GM12801 (cell line): ENCODE results near the gene AHR.

Experiments used
- TF ChIP-seq, protein P1 (sequence below): IDR thresholded peaks from one replicate; pipeline ENCODE4 v1.5.1; 2011; ENCODE audit warnings: control low read depth; ENCODE audit not compliant: insufficient read length; ENCODE audit errors: extremely low read depth

AHR gene

GRCh38 chr7:17275749-17276671, 22.4 kb upstream of the AHR start:
- TF ChIP-seq, protein P1, sequence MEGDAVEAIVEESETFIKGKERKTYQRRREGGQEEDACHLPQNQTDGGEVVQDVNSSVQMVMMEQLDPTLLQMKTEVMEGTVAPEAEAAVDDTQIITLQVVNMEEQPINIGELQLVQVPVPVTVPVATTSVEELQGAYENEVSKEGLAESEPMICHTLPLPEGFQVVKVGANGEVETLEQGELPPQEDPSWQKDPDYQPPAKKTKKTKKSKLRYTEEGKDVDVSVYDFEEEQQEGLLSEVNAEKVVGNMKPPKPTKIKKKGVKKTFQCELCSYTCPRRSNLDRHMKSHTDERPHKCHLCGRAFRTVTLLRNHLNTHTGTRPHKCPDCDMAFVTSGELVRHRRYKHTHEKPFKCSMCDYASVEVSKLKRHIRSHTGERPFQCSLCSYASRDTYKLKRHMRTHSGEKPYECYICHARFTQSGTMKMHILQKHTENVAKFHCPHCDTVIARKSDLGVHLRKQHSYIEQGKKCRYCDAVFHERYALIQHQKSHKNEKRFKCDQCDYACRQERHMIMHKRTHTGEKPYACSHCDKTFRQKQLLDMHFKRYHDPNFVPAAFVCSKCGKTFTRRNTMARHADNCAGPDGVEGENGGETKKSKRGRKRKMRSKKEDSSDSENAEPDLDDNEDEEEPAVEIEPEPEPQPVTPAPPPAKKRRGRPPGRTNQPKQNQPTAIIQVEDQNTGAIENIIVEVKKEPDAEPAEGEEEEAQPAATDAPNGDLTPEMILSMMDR: no peak

- TF ChIP-seq, protein P1: no peak
These were observed 19.4 kb upstream of the AHR start for GRCh38 chr7:17279061-17279460.

DNA sequence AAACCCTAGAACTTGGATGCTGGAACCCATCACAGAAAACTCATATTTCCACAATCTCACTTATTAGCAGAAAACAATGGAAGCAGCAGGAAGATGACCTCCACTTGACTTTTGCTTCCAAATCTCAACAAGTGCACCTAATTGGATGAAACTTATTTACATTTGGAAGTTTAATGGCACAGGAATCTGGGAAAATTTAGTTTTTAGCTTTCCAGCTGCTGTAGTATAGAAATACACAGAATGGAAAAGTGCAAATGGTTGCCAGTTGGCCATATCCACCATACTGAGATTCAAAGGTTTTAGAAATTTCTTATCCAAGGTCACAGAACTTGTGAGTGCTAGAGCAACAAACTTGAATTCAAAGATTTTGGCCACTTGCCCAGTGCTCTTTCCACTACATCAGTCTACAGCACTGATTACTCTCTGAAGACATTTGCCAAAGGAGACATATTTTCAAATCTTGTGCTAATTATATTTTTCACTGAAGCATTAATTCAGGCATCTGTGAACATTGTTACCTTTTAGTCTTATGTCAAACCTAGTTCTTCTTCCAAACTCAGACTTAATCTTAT, 9.3 kb upstream of the AHR start:
- TF ChIP-seq, protein P1: no peak

- TF ChIP-seq, protein P1: no peak
These were observed 5.6 kb upstream of the AHR start for GRCh38 chr7:17292843-17293242.

GRCh38 chr7:17293481-17293880, 5.0 kb upstream of the AHR start:
- TF ChIP-seq, protein P1: no peak

GRCh38 chr7:17297243-17297642, 1.2 kb upstream of the AHR start:
- TF ChIP-seq, protein P1: no peak

GRCh38 chr7:17298840-17299482, 509 bp downstream of the AHR start:
- TF ChIP-seq, protein P1: no peak
